ENCODE results near the gene NPR1. TPM values are rescaled to one million over a fixed set of nuclear protein-coding genes. Genes with fewer than 3 reads are reported as not detected.
"Not testable (repeated sequence)": the region's sequence is repeated elsewhere in the genome, so short reads cannot be mapped to it uniquely, and the experiment has no call there.

Gene NPR1
- total RNA-seq, 1 experiment from 2014 or later = not detected

- DNase-seq (ENCODE audit: low spot score); in situ Hi-C loops (cut with HindIII; ENCODE audit: low sequenced_read_pairs): not testable (repeated sequence)
Measured at GRCh38 chr1:153671628-153672353, 6.7 kb upstream of the NPR1 start.

GRCh38 chr1:153673511-153673910, 5.0 kb upstream of the NPR1 start:
- no peak for DNase-seq (ENCODE audit: low spot score)
- in situ Hi-C loops (cut with HindIII; ENCODE audit: low sequenced_read_pairs) = no loop called here

GRCh38 chr1:153677718-153678518, 570 bp upstream of the NPR1 start:
- in situ Hi-C loops (cut with HindIII; ENCODE audit: low sequenced_read_pairs) = no loop called here
- DNase-seq (ENCODE audit: low spot score) = peak; percentile 68

- no peak for DNase-seq (ENCODE audit: low spot score)
- in situ Hi-C loops (cut with HindIII; ENCODE audit: low sequenced_read_pairs) = loop anchor here (10.0 kb wide), 1 partner anchor 65 kb away; no protein-coding TSS in a partner anchor
Measured at GRCh38 chr1:153679337-153680119, 1.0 kb downstream of the NPR1 start.

GRCh38 chr1:153680120-153680403, 1.6 kb downstream of the NPR1 start:
- DNase-seq (ENCODE audit: low spot score) = no peak
- in situ Hi-C loops (cut with HindIII; ENCODE audit: low sequenced_read_pairs) = loop anchor here (10.0 kb wide), 1 partner anchor 65 kb away; no protein-coding TSS in a partner anchor

- no peak for DNase-seq (ENCODE audit: low spot score)
- in situ Hi-C loops (cut with HindIII; ENCODE audit: low sequenced_read_pairs) = loop anchor here (10.0 kb wide), 1 partner anchor 62 kb away; no protein-coding TSS in a partner anchor
Measured at GRCh38 chr1:153682730-153683129, 4.2 kb downstream of the NPR1 start.

- in situ Hi-C loops (cut with HindIII; ENCODE audit: low sequenced_read_pairs) = loop anchor here (10.0 kb wide), 1 partner anchor 61 kb away; no protein-coding TSS in a partner anchor
- no peak for DNase-seq (ENCODE audit: low spot score)
Measured at GRCh38 chr1:153683854-153684253, 5.4 kb downstream of the NPR1 start.

- no peak for DNase-seq (ENCODE audit: low spot score)
- in situ Hi-C loops (cut with HindIII; ENCODE audit: low sequenced_read_pairs) = loop anchor here (10.0 kb wide), 1 partner anchor 60 kb away; no protein-coding TSS in a partner anchor
Measured at GRCh38 chr1:153684892-153685291, 6.4 kb downstream of the NPR1 start.

- in situ Hi-C loops (cut with HindIII; ENCODE audit: low sequenced_read_pairs) = loop anchor here (10.0 kb wide), 1 partner anchor 59 kb away; no protein-coding TSS in a partner anchor
- DNase-seq (ENCODE audit: low spot score) = no peak
Measured at GRCh38 chr1:153685544-153686340, 7.3 kb downstream of the NPR1 start.

- in situ Hi-C loops (cut with HindIII; ENCODE audit: low sequenced_read_pairs) = loop anchor here (10.0 kb wide), 1 partner anchor 57 kb away; no protein-coding TSS in a partner anchor
- DNase-seq (ENCODE audit: low spot score) = no peak
Measured at GRCh38 chr1:153687346-153688125, 9.0 kb downstream of the NPR1 start.

- no peak for DNase-seq (ENCODE audit: low spot score)
- in situ Hi-C loops (cut with HindIII; ENCODE audit: low sequenced_read_pairs) = loop anchor here (10.0 kb wide), 1 partner anchor 57 kb away; no protein-coding TSS in a partner anchor
Measured at GRCh38 chr1:153688276-153688675, 9.8 kb downstream of the NPR1 start.

GRCh38 chr1:153688736-153689328, 10.3 kb downstream of the NPR1 start:
- in situ Hi-C loops (cut with HindIII; ENCODE audit: low sequenced_read_pairs) = loop anchor here (10.0 kb wide), 1 partner anchor 56 kb away; no protein-coding TSS in a partner anchor
- no peak for DNase-seq (ENCODE audit: low spot score)

GRCh38 chr1:153693466-153693865, 15.0 kb downstream of the NPR1 start:
- in situ Hi-C loops (cut with HindIII; ENCODE audit: low sequenced_read_pairs) = no loop called here
- no peak for DNase-seq (ENCODE audit: low spot score)

GRCh38 chr1:153696741-153697140, 18.3 kb downstream of the NPR1 start:
- in situ Hi-C loops (cut with HindIII; ENCODE audit: low sequenced_read_pairs) = no loop called here
- no peak for DNase-seq (ENCODE audit: low spot score)

- in situ Hi-C loops (cut with HindIII; ENCODE audit: low sequenced_read_pairs) = no loop called here
- DNase-seq (ENCODE audit: low spot score) = no peak
Measured at GRCh38 chr1:153697191-153698019, 18.9 kb downstream of the NPR1 start.

- in situ Hi-C loops (cut with HindIII; ENCODE audit: low sequenced_read_pairs) = no loop called here
- DNase-seq (ENCODE audit: low spot score) = no peak
Measured at GRCh38 chr1:153698020-153698922, 19.8 kb downstream of the NPR1 start.
